IMR-90 (cell line): ENCODE data around the gene TMEM239.
"Not testable (repeated sequence)": the region's sequence is repeated elsewhere in the genome, so short reads cannot be mapped to it uniquely, and the experiment has no call there.

Experiments
- CHD1 ChIP-seq: IDR thresholded peaks from 2 replicates; pipeline ENCODE4 v1.6.1; 2012; ENCODE audit warnings: low read depth, low read length, improper control_type of control experiment
- CTCF ChIP-seq: conservative IDR thresholded peaks from 2 replicates; pipeline ENCODE4 v1.5.1; 2012; ENCODE audit warnings: mild to moderate bottlenecking, low read depth, low read length, improper control_type of control experiment
- FOS ChIP-seq: fragments of 150-350 bp; IDR thresholded peaks from 2 replicates; pipeline ENCODE4 v1.6.1; 2016; ENCODE audit warnings: low read depth, low read length
- MXI1 ChIP-seq: IDR thresholded peaks from 2 replicates; pipeline ENCODE4 v1.6.1; 2012; ENCODE audit warnings: low read depth, mild to moderate bottlenecking, low read length, moderate library complexity, borderline replicate concordance
- POLR2A ChIP-seq: IDR thresholded peaks from 2 replicates; pipeline ENCODE4 v1.6.1; 2012; ENCODE audit warnings: mild to moderate bottlenecking, low read depth, low read length
- SMC3 ChIP-seq: fragments of 150-350 bp; IDR thresholded peaks from 2 replicates; pipeline ENCODE4 v1.6.1; 2016; ENCODE audit warnings: low read depth, mild to moderate bottlenecking, antibody characterized with exemption, low read length, moderate library complexity

GRCh38 chr20:2831206-2831605 lies 15.0 kb downstream of the TMEM239 start:
- TF ChIP-seq CTCF, CHD1, POLR2A, MXI1, SMC3, FOS: not testable (repeated sequence)
